NOMO-1 treated with dmso at 0.1 percent for 144 hours (cell line): ENCODE measurements around the gene GDPD3.
"Not testable (repeated sequence)": the region's sequence is repeated elsewhere in the genome, so short reads cannot be mapped to it uniquely, and the experiment has no call there.

ENCODE experiments used
- DNase-seq: peaks from one replicate; lab custom pipeline; 2025; ENCODE audit not compliant: unreplicated experiment; lab: John Stamatoyannopoulos, UW

Gene GDPD3

GRCh38 chr16:30125690-30126089 lies 12.4 kb upstream of the GDPD3 start:
- DNase-seq = not testable (repeated sequence)

GRCh38 chr16:30124985-30125379 lies 11.6 kb upstream of the GDPD3 start:
- DNase-seq = no peak

- DNase-seq = no peak
These were observed 9.3 kb upstream of the GDPD3 start for GRCh38 chr16:30122604-30123160.

- DNase-seq = no peak
These were observed 8.6 kb upstream of the GDPD3 start for GRCh38 chr16:30121741-30122571.

GRCh38 chr16:30120340-30121105 lies 7.2 kb upstream of the GDPD3 start:
- DNase-seq = no peak

- DNase-seq = no peak
These were observed 6.1 kb upstream of the GDPD3 start for GRCh38 chr16:30119428-30119827.

GRCh38 chr16:30117768-30118167 lies 4.4 kb upstream of the GDPD3 start:
- DNase-seq = no peak

GRCh38 chr16:30116291-30117207 lies 3.2 kb upstream of the GDPD3 start:
- DNase-seq = no peak

- DNase-seq = no peak
These were observed 1.9 kb upstream of the GDPD3 start for GRCh38 chr16:30115238-30115637.

GRCh38 chr16:30114833-30115232 lies 1.5 kb upstream of the GDPD3 start:
- DNase-seq = not testable (repeated sequence)

GRCh38 chr16:30114411-30114810 lies 1.1 kb upstream of the GDPD3 start:
- DNase-seq = no peak

GRCh38 chr16:30113711-30114333 lies 485 bp upstream of the GDPD3 start:
- no peak for DNase-seq

GRCh38 chr16:30112197-30113030 lies 923 bp downstream of the GDPD3 start:
- peak; percentile 25 for DNase-seq

GRCh38 chr16:30110661-30111060 lies 2.7 kb downstream of the GDPD3 start:
- DNase-seq = no peak

GRCh38 chr16:30108059-30108850 lies 5.1 kb downstream of the GDPD3 start:
- DNase-seq = no peak

GRCh38 chr16:30104492-30104891 lies 8.8 kb downstream of the GDPD3 start:
- DNase-seq = no peak

- DNase-seq = no peak
These were observed 9.2 kb downstream of the GDPD3 start for GRCh38 chr16:30104090-30104489.

GRCh38 chr16:30096862-30097563 lies 16.3 kb downstream of the GDPD3 start:
- no peak for DNase-seq
